SK-N-SH treated with all-trans-retinoic acid at 6 μM for 48 hours (cell line): ENCODE measurements around the gene TTYH3.
"Not testable (repeated sequence)": the region's sequence is repeated elsewhere in the genome, so short reads cannot be mapped to it uniquely, and the experiment has no call there.

ENCODE experiments used
- BACH2 ChIP-seq: fragments of 250-450 bp; sonication (Bioruptor Pico); IDR thresholded peaks from 2 replicates; pipeline ENCODE4 v1.9.0; 2021; ENCODE audit warnings: mild to moderate bottlenecking, borderline replicate concordance
- GLIS3 ChIP-seq: fragments of 250-450 bp; sonication (Bioruptor Pico); IDR thresholded peaks from 2 replicates; pipeline ENCODE4 v1.5.0; 2020; ENCODE audit warnings: mild to moderate bottlenecking, moderate library complexity
- OSR1 ChIP-seq: fragments of 250-450 bp; sonication (Bioruptor Pico); IDR thresholded peaks from 2 replicates; pipeline ENCODE4 v1.8.0; 2022; ENCODE audit warnings: moderate library complexity, mild to moderate bottlenecking, inconsistent platforms
- RARB ChIP-seq: fragments of 250-450 bp; sonication (Bioruptor Pico); IDR thresholded peaks from 2 replicates; pipeline ENCODE4 v1.8.0; 2021; ENCODE audit warnings: mild to moderate bottlenecking, moderate library complexity
- SNAI2 ChIP-seq: fragments of 250-450 bp; sonication (Bioruptor Pico); IDR thresholded peaks from 2 replicates; pipeline ENCODE4 v1.5.0; 2020; ENCODE audit warnings: mild to moderate bottlenecking, moderate library complexity
- TCF4 ChIP-seq: fragments of 250-450 bp; sonication (Bioruptor Pico); IDR thresholded peaks from 2 replicates; pipeline ENCODE4 v1.8.0; 2021; ENCODE audit warnings: mild to moderate bottlenecking, moderate library complexity, borderline replicate concordance
- TSHZ2 ChIP-seq: fragments of 250-450 bp; sonication (Bioruptor Pico); IDR thresholded peaks from 2 replicates; pipeline ENCODE4 v1.5.0; 2020; ENCODE audit warnings: mild to moderate bottlenecking, moderate library complexity
- ZC3H10 ChIP-seq: fragments of 250-450 bp; sonication (Bioruptor Pico); IDR thresholded peaks from 2 replicates; pipeline ENCODE4 v1.5.1; 2021; ENCODE audit warnings: mild to moderate bottlenecking, moderate library complexity
- ZFP30 ChIP-seq: fragments of 450-650 bp; formaldehyde crosslinking; IDR thresholded peaks from 2 replicates; pipeline ENCODE4 v1.5.0; 2022; ENCODE audit warnings: mild to moderate bottlenecking, moderate library complexity
- TF ChIP-seq, protein P1 (sequence below): fragments of 250-450 bp; sonication (Bioruptor Pico); IDR thresholded peaks from 2 replicates; pipeline ENCODE4 v1.8.0; 2020; ENCODE audit warnings: mild to moderate bottlenecking, moderate library complexity, borderline replicate concordance
- TF ChIP-seq, protein P2 (sequence below): fragments of 250-450 bp; sonication (Bioruptor Pico); IDR thresholded peaks from 2 replicates; pipeline ENCODE4 v1.5.1; 2020; ENCODE audit warnings: low read depth, mild to moderate bottlenecking, moderate library complexity
- TF ChIP-seq, protein P3 (sequence below): fragments of 250-450 bp; sonication (Bioruptor Pico); IDR thresholded peaks from 2 replicates; pipeline ENCODE4 v1.8.0; 2021; ENCODE audit warnings: low read depth, mild to moderate bottlenecking, moderate library complexity, borderline replicate concordance

- TF ChIP-seq ZFP30, BACH2, TCF4, SNAI2, OSR1, ZC3H10, RARB, GLIS3, TSHZ2 (CRISPR knock-in tag): not testable (repeated sequence)
- TF ChIP-seq, protein P1, sequence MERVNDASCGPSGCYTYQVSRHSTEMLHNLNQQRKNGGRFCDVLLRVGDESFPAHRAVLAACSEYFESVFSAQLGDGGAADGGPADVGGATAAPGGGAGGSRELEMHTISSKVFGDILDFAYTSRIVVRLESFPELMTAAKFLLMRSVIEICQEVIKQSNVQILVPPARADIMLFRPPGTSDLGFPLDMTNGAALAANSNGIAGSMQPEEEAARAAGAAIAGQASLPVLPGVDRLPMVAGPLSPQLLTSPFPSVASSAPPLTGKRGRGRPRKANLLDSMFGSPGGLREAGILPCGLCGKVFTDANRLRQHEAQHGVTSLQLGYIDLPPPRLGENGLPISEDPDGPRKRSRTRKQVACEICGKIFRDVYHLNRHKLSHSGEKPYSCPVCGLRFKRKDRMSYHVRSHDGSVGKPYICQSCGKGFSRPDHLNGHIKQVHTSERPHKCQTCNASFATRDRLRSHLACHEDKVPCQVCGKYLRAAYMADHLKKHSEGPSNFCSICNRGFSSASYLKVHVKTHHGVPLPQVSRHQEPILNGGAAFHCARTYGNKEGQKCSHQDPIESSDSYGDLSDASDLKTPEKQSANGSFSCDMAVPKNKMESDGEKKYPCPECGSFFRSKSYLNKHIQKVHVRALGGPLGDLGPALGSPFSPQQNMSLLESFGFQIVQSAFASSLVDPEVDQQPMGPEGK (CRISPR knock-in tag), result not testable (repeated sequence)
- TF ChIP-seq, protein P2, sequence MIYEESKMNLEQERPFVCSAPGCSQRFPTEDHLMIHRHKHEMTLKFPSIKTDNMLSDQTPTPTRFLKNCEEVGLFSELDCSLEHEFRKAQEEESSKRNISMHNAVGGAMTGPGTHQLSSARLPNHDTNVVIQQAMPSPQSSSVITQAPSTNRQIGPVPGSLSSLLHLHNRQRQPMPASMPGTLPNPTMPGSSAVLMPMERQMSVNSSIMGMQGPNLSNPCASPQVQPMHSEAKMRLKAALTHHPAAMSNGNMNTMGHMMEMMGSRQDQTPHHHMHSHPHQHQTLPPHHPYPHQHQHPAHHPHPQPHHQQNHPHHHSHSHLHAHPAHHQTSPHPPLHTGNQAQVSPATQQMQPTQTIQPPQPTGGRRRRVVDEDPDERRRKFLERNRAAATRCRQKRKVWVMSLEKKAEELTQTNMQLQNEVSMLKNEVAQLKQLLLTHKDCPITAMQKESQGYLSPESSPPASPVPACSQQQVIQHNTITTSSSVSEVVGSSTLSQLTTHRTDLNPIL, result not testable (repeated sequence)
- TF ChIP-seq, protein P3, sequence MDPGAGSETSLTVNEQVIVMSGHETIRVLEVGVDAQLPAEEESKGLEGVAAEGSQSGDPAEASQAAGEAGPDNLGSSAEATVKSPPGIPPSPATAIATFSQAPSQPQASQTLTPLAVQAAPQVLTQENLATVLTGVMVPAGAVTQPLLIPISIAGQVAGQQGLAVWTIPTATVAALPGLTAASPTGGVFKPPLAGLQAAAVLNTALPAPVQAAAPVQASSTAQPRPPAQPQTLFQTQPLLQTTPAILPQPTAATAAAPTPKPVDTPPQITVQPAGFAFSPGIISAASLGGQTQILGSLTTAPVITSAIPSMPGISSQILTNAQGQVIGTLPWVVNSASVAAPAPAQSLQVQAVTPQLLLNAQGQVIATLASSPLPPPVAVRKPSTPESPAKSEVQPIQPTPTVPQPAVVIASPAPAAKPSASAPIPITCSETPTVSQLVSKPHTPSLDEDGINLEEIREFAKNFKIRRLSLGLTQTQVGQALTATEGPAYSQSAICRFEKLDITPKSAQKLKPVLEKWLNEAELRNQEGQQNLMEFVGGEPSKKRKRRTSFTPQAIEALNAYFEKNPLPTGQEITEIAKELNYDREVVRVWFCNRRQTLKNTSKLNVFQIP (CRISPR knock-in tag), result not testable (repeated sequence)
Observed at GRCh38 chr7:2673214-2673613, 41.4 kb downstream of the TTYH3 start.
